Measurements from ENCODE around the gene UBQLN1.

UBQLN1 gene

GRCh38 chr9:83649515-83649914 is 58.2 kb downstream of the UBQLN1 start:
- no peak overlapping the region for H3K4me3 ChIP-seq (ENCODE audit: low read depth, low read length)
- ChIA-PET POLR2A (no interaction called here), CTCF (interaction anchor here (0.7 to 4.0 kb wide), 19 partner anchors 9 to 449 kb away, joined by 3 to 25 read pairs (median 6); partner anchors contain the start of gene UBQLN1)
- TF ChIP-seq CTCF (IDR thresholded peaks at IDR 0.05; ENCODE audit: insufficient read depth, low read length, missing control alignments) = no peak
- DNase-seq (ENCODE audit: low read depth, low spot score) = no peak

- TF ChIP-seq CTCF (IDR thresholded peaks at IDR 0.05; ENCODE audit: insufficient read depth, low read length, missing control alignments) = peak; percentile 84
- ChIA-PET POLR2A (no interaction called here), CTCF (interaction anchor here (0.7 to 4.0 kb wide), 17 partner anchors 9 to 448 kb away, joined by 3 to 25 read pairs (median 7); partner anchors contain the start of gene UBQLN1)
- no peak for DNase-seq (ENCODE audit: low read depth, low spot score)
- no peak overlapping the region for H3K4me3 ChIP-seq (ENCODE audit: low read depth, low read length)
These were observed 58.7 kb downstream of the UBQLN1 start for GRCh38 chr9:83649080-83649479.

- POLR2A ChIA-PET = no interaction called here
These were observed 61.1 kb downstream of the UBQLN1 start for GRCh38 chr9:83646500-83647239.

GRCh38 chr9:83642793-83643192 is 65.0 kb downstream of the UBQLN1 start:
- H3K4me3 ChIP-seq (ENCODE audit: low read depth, low read length) = no peak overlapping the region
- no peak for DNase-seq (ENCODE audit: low read depth, low spot score)
- no peak for TF ChIP-seq CTCF (IDR thresholded peaks at IDR 0.05; ENCODE audit: insufficient read depth, low read length, missing control alignments)
- POLR2A ChIA-PET = no interaction called here
- CTCF ChIA-PET = no interaction called here

More at GRCh38 chr9:83646500-83647239, 61.1 kb downstream of the UBQLN1 start:
- TF ChIP-seq CTCF (IDR thresholded peaks at IDR 0.05; ENCODE audit: insufficient read depth, low read length, missing control alignments) = no peak
- DNase-seq (ENCODE audit: low read depth, low spot score) = no peak
- H3K4me3 ChIP-seq (ENCODE audit: low read depth, low read length) = no peak overlapping the region
- CTCF ChIA-PET = interaction anchor here (0.7 to 3.9 kb wide), 4 partner anchors 9 to 312 kb away, joined by 3 to 18 read pairs (median 9); no protein-coding TSS in a partner anchor

- ChIA-PET CTCF (interaction anchor here (0.8 to 2.8 kb wide), 6 partner anchors 10 to 304 kb away, joined by 3 to 25 read pairs (median 6); no protein-coding TSS in a partner anchor), POLR2A (no interaction called here)
- H3K4me3 ChIP-seq (ENCODE audit: low read depth, low read length) = no peak overlapping the region
- no peak for DNase-seq (ENCODE audit: low read depth, low spot score)
- no peak for TF ChIP-seq CTCF (IDR thresholded peaks at IDR 0.05; ENCODE audit: insufficient read depth, low read length, missing control alignments)
These were observed 68.5 kb downstream of the UBQLN1 start for GRCh38 chr9:83639266-83639665.

- POLR2A ChIA-PET = no interaction called here
- H3K4me3 ChIP-seq (ENCODE audit: low read depth, low read length) = no peak overlapping the region
- DNase-seq (ENCODE audit: low read depth, low spot score) = no peak
- CTCF ChIA-PET = interaction anchor here (1.1 to 2.2 kb wide), 5 partner anchors 8 to 41 kb away, joined by 3 to 18 read pairs (median 7); no protein-coding TSS in a partner anchor
- TF ChIP-seq CTCF (IDR thresholded peaks at IDR 0.05; ENCODE audit: insufficient read depth, low read length, missing control alignments) = no peak
These were observed 70.4 kb downstream of the UBQLN1 start for GRCh38 chr9:83637389-83637788.

Measured in AG04449 (cell line).